AG04449 (cell line): ENCODE measurements around the gene GBX1.

Experiments
- CTCF ChIA-PET: fragments of 350-600 bp; formaldehyde crosslinking; extraction: SDS; loops from one replicate; lab custom pipeline; 2021; ENCODE audit warnings: antibody characterized with exemption; lab: Yijun Ruan, JAX
- POLR2A ChIA-PET: fragments of 400-600, 350-600 bp; formaldehyde crosslinking; extraction: SDS; loops from one replicate; lab custom pipeline; 2020; ENCODE audit warnings: antibody characterized with exemption, inconsistent platforms; lab: Yijun Ruan, JAX
- DNase-seq: peaks from one replicate; pipeline ENCODE4 v3.0.0-alpha.2; 2010; ENCODE audit warnings: low read depth, low spot score
- H3K4me3 ChIP-seq: 2 replicates; pipeline ENCODE4 v1.5.1; 2011; ENCODE audit warnings: low read depth, mild to moderate bottlenecking, control low read depth, low read length
- TF ChIP-seq, protein P1 (sequence below): IDR thresholded peaks from one replicate; pipeline ENCODE4 v1.5.1; 2011; ENCODE audit warnings: mild to moderate bottlenecking, moderate library complexity, low read length, control low read depth, inconsistent platforms; ENCODE audit not compliant: insufficient read depth; ENCODE audit errors: missing control alignments

GBX1 gene

DNA sequence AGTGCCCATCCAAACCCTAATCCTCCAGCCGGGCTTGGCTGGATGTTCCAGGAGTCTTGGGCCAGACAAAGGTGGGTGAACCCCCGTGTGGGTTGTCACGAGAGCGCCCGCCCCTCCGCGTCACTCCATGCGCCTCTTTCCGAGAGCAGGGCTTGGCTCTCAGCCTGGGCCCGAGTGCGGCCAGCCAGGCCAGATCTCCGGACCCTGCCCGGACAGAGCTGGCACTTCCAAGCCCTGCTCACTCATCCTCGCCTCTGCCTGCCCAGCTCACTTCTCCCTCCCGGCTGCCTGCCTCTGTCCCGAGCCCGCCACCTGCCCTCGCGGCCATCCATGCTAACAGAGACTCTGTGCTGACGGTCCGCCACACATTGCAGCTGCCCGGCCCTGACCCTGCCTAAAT, 46.6 kb downstream of the GBX1 start:
- no peak for DNase-seq
- ChIA-PET POLR2A (interaction anchor here (0.8 kb wide), 1 partner anchor 11 kb away, joined by 3 read pairs; no protein-coding TSS in a partner anchor), CTCF (interaction anchor here (0.7 to 2.0 kb wide), 10 partner anchors 8 to 156 kb away, joined by 3 to 14 read pairs (median 4); no protein-coding TSS in a partner anchor)
- H3K4me3 ChIP-seq = no peak overlapping the region
- TF ChIP-seq, protein P1, sequence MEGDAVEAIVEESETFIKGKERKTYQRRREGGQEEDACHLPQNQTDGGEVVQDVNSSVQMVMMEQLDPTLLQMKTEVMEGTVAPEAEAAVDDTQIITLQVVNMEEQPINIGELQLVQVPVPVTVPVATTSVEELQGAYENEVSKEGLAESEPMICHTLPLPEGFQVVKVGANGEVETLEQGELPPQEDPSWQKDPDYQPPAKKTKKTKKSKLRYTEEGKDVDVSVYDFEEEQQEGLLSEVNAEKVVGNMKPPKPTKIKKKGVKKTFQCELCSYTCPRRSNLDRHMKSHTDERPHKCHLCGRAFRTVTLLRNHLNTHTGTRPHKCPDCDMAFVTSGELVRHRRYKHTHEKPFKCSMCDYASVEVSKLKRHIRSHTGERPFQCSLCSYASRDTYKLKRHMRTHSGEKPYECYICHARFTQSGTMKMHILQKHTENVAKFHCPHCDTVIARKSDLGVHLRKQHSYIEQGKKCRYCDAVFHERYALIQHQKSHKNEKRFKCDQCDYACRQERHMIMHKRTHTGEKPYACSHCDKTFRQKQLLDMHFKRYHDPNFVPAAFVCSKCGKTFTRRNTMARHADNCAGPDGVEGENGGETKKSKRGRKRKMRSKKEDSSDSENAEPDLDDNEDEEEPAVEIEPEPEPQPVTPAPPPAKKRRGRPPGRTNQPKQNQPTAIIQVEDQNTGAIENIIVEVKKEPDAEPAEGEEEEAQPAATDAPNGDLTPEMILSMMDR = no peak

DNA sequence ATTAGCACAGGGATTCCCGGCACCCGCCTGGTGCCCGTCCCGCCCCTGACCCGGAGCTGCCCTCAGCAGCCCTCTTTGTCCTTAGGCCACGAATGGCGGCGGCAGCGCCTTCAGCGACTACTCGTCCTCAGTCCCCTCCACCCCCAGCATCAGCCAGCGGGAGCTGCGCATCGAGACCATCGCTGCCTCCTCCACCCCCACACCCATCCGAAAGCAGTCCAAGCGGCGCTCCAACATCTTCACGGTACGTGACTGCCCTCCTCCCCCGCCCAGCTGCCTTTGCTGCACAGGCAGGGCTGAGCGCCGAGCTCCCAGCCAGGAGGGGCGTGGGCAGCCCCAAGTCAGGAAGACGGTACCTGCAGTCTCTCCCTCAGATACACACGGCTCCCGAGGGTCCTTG, 47.6 kb downstream of the GBX1 start:
- TF ChIP-seq, protein P1 = no peak

DNA sequence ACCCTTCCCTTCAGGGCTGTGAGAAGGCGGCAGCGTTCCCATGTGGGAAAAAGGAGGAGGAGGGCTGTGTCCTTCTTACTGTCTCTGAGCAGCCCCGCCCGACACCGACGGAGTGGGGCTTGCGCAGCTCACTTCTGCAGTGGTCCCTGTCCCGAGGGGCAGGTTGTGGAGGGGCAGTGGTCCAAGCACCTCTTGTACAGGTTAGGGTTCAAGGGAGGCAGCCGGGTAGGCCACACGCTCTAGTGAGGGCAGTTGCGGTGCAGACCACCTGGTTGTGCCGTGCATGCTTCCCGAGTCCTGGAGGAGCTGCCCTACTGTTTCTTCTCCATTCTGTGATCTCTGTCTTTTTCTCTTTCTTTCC, 48.5 kb downstream of the GBX1 start:
- TF ChIP-seq, protein P1 = no peak
- DNase-seq = no peak
- ChIA-PET POLR2A (no interaction called here), CTCF (interaction anchor here (1.0 to 2.0 kb wide), 4 partner anchors 9 to 29 kb away, joined by 3 to 14 read pairs (median 4); no protein-coding TSS in a partner anchor)
- no peak overlapping the region for H3K4me3 ChIP-seq

More for the DNA sequence above, 47.6 kb downstream of the GBX1 start:
- DNase-seq = no peak
- no peak overlapping the region for H3K4me3 ChIP-seq
- CTCF ChIA-PET = interaction anchor here (1.0 to 2.0 kb wide), 9 partner anchors 8 to 155 kb away, joined by 3 to 14 read pairs (median 5); no protein-coding TSS in a partner anchor
- POLR2A ChIA-PET = no interaction called here

DNA sequence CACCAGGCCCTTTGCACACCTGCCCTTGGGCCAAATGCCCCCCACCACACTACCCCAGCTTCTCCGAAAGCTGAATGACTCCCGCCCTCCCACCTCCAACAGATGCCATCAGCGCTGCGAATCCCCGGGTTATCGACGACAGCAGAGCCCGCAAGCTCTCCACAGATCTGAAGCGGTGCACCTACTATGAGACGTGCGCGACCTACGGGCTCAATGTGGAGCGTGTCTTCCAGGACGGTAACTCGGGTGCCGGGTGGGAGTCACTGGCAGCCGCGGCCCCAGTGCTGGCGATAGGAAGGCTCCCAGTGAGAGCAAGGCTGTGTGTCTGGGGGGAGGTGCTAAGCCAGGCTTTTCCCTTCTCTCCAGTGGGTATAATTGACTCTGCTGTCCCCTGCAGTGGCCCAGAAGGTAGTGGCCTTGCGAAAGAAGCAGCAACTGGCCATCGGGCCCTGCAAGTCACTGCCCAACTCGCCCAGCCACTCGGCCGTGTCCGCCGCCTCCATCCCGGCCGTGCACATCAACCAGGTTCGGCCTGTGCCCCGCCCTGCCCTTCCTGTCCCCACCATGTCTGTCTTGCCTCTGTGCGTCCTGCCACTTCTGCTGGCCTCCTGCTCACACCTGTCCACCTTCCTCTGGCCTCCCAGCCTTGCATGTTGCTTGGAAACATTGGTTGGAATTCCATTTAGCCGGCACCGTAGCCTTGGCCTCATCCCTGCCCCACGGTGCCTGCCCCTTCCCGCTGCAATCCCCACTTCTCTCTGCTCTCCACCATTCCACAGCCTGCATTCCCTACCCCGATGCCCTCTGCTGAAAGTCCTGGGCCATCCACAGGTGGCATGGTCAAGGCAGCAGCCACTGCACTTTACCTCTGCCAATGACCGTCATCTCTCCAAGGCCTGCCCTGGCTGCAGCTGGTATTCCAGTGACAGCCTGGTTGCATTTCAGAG, 49.1 kb downstream of the GBX1 start:
- POLR2A ChIA-PET = no interaction called here

DNA sequence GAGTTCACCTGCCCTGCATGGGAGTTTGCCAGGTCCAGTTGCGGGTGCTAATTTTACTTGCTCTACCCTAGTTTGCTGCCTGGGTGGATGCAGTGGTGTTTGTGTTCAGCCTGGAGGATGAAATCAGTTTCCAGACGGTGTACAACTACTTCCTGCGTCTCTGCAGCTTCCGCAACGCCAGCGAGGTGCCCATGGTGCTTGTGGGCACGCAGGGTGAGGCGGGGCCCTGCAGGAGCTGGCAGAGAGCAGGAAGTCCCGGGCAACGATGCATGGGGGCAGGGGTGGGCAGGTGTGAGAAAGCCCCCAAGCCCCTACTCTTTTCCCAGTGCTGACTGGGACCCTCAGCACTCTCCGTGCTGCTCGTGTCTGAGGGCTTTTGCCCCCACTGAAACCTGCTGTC, 49.9 kb downstream of the GBX1 start:
- DNase-seq = no peak
- POLR2A ChIA-PET = no interaction called here
- CTCF ChIA-PET = interaction anchor here (0.6 to 16.7 kb wide), 7 partner anchors 8 to 156 kb away, joined by 3 to 347 read pairs (median 3); partner anchors contain the start of genes AGAP3, ATG9B, FASTK and TMUB1

More for the DNA sequence above, 49.1 kb downstream of the GBX1 start:
- TF ChIP-seq, protein P1 = no peak
- CTCF ChIA-PET = interaction anchor here (0.8 to 16.7 kb wide), 6 partner anchors 9 to 157 kb away, joined by 3 to 347 read pairs (median 3); partner anchors contain the start of genes AGAP3, FASTK and TMUB1
- DNase-seq = no peak
- no peak overlapping the region for H3K4me3 ChIP-seq

More for the DNA sequence above, 49.9 kb downstream of the GBX1 start:
- no peak overlapping the region for H3K4me3 ChIP-seq
- TF ChIP-seq, protein P1 = no peak
